22Rv1 (cell line): ENCODE results near the gene GAP43.

ENCODE experiments used
- CTCF ChIP-seq: fragments of 450-650 bp; IDR thresholded peaks from 2 replicates; pipeline ENCODE4 v1.5.1; 2017; ENCODE audit warnings: mild to moderate bottlenecking
- ZFX ChIP-seq: fragments of 450-650 bp; IDR thresholded peaks from 2 replicates; pipeline ENCODE4 v1.6.1; 2017; ENCODE audit warnings: antibody characterized with exemption, borderline replicate concordance

- TF ChIP-seq CTCF (no peak), ZFX (no peak)
Observed at GRCh38 chr3:115632026-115632425, 8.7 kb downstream of the GAP43 start.
